T-helper 2 cell treated with Interferon-gamma antibody and Interleukin-4, amounts not matched to agents 5 μg/mL and 100 μg/mL, for 36 hours (primary cell): Measurements from ENCODE around the gene GPR62.
A peak's percentile ranks its signal among the peaks of the same experiment; 100 is the strongest.
"Not testable (repeated sequence)": the region's sequence is repeated elsewhere in the genome, so short reads cannot be mapped to it uniquely, and the experiment has no call there.

Experiments
- DNase-seq: peaks from one replicate; pipeline ENCODE4 v3.0.0; 2021; ENCODE audit warnings: low spot score
- H3K27ac Mint-ChIP-seq: one replicate; pipeline ENCODE4 v1.8.0; 2021; ENCODE audit warnings: mild to moderate bottlenecking, mixed read lengths
- H3K27me3 Mint-ChIP-seq: one replicate; pipeline ENCODE4 v1.8.0; 2021; ENCODE audit warnings: low read depth, mixed read lengths
- H3K36me3 Mint-ChIP-seq: one replicate; pipeline ENCODE4 v1.8.0; 2021; ENCODE audit warnings: low read depth, mixed read lengths
- H3K4me1 Mint-ChIP-seq: one replicate; pipeline ENCODE4 v1.8.0; 2021; ENCODE audit warnings: low read depth, mixed read lengths
- H3K4me3 Mint-ChIP-seq: one replicate; pipeline ENCODE4 v1.8.0; 2022; ENCODE audit warnings: mild to moderate bottlenecking, moderate library complexity, mixed read lengths
- H3K9me3 Mint-ChIP-seq: one replicate; pipeline ENCODE4 v1.8.0; 2021; ENCODE audit warnings: mixed read lengths

Gene GPR62

DNA sequence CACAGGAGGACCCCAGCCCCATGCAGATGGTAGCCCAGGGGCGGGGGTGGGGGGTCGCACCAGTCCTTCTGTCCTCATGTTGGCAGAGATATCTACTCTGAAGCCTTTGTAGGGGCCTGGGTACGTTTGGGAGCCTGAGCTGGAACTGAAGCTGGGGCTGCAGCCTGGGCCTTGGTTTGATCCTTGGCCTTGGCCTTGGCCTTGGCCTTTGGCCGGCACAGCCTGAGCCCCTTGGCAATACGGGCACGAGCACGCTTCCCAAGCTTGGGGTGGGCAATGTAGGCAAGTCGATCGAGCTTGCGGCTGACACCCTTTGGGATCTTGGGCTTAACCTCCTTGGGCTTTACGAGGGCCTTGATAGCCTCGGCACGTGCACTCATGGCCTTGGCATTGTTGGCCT is 38.5 kb downstream of the GPR62 start:
- H3K4me1 Mint-ChIP-seq: peaks cover 26% of the 10 kb centered on the region
- H3K27ac Mint-ChIP-seq, H3K9me3 Mint-ChIP-seq, DNase-seq, H3K27me3 Mint-ChIP-seq: not testable (repeated sequence)
- peaks cover 37% of the 10 kb centered on the region for H3K36me3 Mint-ChIP-seq
- H3K4me3 Mint-ChIP-seq: peak overlapping the region; percentile 100

DNA sequence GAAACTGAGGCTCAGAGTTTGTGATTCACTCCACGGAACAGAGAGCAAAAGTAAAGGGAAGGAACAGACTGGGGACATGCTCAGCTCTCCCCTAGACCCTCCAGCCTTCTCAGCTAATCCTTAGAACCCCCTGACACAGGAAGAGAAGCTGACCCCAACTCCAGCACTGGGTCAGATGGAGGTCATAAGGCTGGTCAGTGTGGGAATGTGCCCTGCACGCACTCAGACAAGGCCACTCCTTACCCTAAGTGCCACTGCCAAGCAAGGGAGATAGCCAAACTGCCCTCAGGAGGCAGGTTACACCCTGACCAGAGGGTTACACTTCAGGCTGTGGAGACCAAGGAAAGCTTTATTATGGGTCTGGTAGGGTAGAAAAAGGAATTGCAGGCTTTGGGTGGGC is 39.3 kb downstream of the GPR62 start:
- no peaks in the 10 kb centered on the region for H3K9me3 Mint-ChIP-seq
- H3K36me3 Mint-ChIP-seq: peaks cover 37% of the 10 kb centered on the region
- peaks cover 9% of the 10 kb centered on the region for H3K27me3 Mint-ChIP-seq
- DNase-seq: no peak
- H3K4me1 Mint-ChIP-seq: peaks cover 26% of the 10 kb centered on the region
- peak overlapping the region; percentile 100 for H3K4me3 Mint-ChIP-seq
- H3K27ac Mint-ChIP-seq: peak overlapping the region; percentile 100

DNA sequence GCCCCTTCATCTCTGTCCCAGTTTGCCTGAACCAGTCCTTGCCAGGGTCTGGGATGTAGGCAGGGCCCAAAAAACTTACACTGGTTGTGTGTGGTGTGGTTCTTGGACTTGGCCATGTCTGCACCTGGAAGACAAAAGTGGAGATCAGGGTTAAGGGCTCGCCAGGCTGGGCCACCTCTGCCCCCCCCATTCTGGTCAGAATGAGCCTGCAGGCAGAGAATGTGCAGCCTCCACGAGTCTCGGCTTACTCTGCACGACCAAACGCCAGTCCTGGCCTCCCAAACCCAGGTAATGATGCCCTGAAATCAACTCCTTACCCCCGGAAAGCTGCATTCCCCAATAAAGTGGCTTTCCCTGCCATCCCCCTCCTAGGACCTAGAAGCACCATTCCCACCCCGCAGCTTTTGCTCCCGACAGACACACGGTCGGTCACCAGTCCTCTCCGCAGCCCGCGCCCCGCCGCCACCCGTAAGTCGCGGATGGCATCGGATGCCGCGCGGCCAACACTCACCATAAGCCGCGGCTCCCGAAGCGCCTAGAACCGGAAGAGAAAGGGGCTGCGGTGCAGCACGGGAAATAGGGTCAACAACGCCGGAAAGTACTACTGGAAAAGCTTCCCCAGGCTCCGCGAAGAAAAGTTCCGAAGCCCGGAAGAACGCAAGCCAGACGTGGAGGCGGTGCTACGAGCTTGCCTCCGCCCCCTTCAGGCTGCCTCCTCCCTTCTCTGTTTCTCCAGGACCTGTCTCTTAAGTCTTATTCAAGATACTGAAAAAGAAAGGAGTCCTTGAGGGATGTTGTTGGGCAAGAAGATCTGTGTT is 40.4 kb downstream of the GPR62 start, which contains the start of gene RPL29:
TSS of gene RPL29 (minus strand) at position 550 of the 818 bp plus-strand sequence. CDS start at position 116, 434 bp downstream.
- H3K36me3 Mint-ChIP-seq: peaks cover 37% of the 10 kb centered on the region
- no peaks in the 10 kb centered on the region for H3K9me3 Mint-ChIP-seq
- H3K4me1 Mint-ChIP-seq: peaks cover 26% of the 10 kb centered on the region
- peak within 1 kb of the TSS; percentile 100 for H3K27ac Mint-ChIP-seq
- peaks cover 13% of the 10 kb centered on the region for H3K27me3 Mint-ChIP-seq
- peak; percentile 89 for DNase-seq
- peak within 1 kb of the TSS; percentile 100 for H3K4me3 Mint-ChIP-seq

DNA sequence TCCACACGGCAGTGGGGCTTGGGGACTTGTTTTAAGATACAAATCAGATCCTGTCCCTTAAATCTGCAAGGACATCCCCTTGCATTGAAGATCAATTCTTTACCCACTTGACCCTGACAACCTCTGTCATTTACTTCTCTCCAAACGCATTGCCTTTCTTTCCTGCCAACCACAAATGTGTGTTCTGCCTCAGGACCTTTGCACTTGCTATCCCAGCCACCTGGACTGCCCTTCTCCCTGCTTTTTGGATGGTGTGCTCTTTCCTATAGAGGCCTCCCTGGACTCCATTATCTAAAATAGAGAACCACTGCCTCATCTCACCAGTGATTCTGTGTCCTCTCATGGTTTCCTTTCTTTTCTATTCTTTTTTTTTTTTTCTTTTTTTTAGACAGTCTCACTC is 42.0 kb downstream of the GPR62 start:
- Mint-ChIP-seq H3K27ac (no peak overlapping the region), H3K4me3 (no peak overlapping the region), H3K36me3 (peaks cover 34% of the 10 kb centered on the region)

DNA sequence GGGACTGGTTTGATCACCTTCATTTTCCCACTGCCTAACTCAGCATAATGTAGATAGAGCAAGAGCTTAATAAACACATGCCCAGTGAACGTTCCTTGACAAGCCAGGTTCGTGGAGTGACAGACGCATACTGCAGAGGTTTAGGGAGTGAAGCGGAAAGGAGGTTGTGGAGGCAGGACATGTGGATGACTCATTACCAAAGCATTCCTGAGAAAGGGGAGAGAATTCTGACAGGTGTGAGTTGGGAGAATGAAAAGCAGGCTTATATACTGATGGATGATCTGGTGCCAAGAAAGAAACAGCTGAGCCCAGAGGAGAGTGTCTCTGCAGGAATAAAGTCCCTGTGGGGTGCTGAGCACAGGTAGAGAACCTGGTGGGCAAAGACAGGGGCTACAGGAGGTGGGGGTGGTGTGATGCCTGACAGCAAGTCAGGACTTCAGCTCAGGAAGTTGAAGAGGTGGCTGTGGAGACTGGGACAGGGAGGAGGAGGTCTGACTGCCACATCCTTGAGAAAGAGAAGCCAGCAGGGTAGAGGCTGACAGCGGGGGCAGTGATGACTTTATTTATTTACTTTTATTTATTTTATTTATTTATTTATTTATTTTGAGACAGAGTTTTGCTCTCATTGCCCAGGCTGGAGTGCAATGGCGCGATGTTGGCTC is 42.9 kb downstream of the GPR62 start:
- Mint-ChIP-seq H3K36me3 (peaks cover 28% of the 10 kb centered on the region), H3K27ac (no peak overlapping the region), H3K27me3 (peaks cover 13% of the 10 kb centered on the region), H3K4me3 (no peak overlapping the region), H3K4me1 (peaks cover 21% of the 10 kb centered on the region), H3K9me3 (no peaks in the 10 kb centered on the region)
- DNase-seq: no peak

More for the DNA sequence above, 42.0 kb downstream of the GPR62 start:
- H3K27me3 Mint-ChIP-seq: peaks cover 13% of the 10 kb centered on the region
- peaks cover 24% of the 10 kb centered on the region for H3K4me1 Mint-ChIP-seq
- no peaks in the 10 kb centered on the region for H3K9me3 Mint-ChIP-seq
- DNase-seq: no peak

DNA sequence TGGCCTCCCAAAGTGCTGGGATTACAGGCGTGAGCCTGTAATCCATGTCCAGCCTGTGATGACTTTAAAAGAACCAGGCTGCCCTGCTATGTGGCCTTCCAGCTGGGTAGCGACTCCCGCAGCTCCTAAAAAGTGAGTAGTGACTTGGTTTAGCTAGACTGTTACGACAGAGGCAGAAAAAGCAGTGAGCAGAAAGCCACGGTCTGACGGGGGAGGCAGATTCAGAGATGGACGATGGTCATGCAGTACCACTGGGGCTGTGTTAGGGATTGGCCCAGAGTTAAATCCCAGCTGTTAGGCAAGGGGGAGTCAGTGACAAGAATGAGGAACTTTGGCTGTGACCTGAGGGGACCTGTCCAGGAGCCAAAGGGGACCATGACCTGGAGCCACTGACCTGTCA is 43.6 kb downstream of the GPR62 start:
- Mint-ChIP-seq H3K27me3 (peaks cover 13% of the 10 kb centered on the region), H3K4me3 (no peak overlapping the region), H3K9me3 (no peaks in the 10 kb centered on the region), H3K36me3 (peaks cover 22% of the 10 kb centered on the region), H3K27ac (no peak overlapping the region), H3K4me1 (peaks cover 19% of the 10 kb centered on the region)
- DNase-seq: no peak

DNA sequence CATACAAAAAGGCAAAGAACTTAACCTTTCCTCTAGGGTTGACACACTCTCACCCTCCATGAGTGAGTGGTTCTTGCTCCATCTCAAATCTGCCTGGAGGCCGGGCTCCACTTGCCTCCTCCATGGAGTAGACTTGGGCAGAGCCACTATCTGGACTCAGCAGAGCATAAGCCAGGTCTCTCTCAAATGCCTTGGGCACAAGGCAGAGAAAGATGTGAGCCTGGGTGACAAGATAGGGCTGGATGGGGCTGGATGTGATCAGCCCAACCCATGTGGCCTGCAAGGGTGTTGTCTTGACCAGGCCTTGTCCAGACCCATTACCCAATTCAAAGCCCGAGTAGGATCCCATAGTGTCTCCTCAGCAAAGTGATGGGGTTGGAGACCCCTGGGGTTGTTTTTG is 44.7 kb downstream of the GPR62 start:
- H3K27me3 Mint-ChIP-seq: peaks cover 13% of the 10 kb centered on the region
- peaks cover 11% of the 10 kb centered on the region for H3K36me3 Mint-ChIP-seq
- no peak overlapping the region for H3K4me3 Mint-ChIP-seq
- H3K9me3 Mint-ChIP-seq: no peaks in the 10 kb centered on the region
- DNase-seq: no peak
- H3K4me1 Mint-ChIP-seq: peaks cover 10% of the 10 kb centered on the region
- no peak overlapping the region for H3K27ac Mint-ChIP-seq

DNA sequence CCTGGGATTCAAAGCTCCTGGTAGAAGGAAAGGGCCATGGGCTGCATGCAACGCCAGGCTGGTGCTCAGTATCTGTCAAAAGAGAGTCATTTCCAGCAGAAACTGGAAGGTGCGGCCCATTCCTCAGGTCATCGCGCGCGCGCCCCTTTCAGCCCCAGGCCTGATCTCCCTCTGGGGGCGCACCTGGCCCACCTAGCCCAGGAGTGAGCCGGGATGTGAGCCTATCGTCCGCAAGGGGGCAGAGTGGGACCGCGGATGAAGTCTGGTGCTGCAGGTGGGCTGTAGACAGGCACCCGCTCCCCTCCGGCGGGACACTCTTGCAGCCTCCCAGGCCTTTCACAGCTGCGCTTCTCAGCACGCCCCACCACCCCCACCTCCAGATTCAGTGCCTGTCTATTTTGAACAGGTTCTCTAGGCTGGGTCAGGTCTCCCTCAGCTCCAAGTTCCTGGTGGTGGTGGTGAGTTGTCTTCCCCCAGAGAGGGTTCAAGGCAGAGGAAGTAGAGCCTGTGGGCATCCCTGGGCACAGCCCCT is 46.3 kb downstream of the GPR62 start:
- H3K9me3 Mint-ChIP-seq: no peaks in the 10 kb centered on the region
- DNase-seq: peak; percentile 77
- H3K4me3 Mint-ChIP-seq: no peak overlapping the region
- peaks cover 13% of the 10 kb centered on the region for H3K4me1 Mint-ChIP-seq
- H3K27me3 Mint-ChIP-seq: peaks cover 13% of the 10 kb centered on the region
- no peaks in the 10 kb centered on the region for H3K36me3 Mint-ChIP-seq
- H3K27ac Mint-ChIP-seq: peak overlapping the region; percentile 12

DNA sequence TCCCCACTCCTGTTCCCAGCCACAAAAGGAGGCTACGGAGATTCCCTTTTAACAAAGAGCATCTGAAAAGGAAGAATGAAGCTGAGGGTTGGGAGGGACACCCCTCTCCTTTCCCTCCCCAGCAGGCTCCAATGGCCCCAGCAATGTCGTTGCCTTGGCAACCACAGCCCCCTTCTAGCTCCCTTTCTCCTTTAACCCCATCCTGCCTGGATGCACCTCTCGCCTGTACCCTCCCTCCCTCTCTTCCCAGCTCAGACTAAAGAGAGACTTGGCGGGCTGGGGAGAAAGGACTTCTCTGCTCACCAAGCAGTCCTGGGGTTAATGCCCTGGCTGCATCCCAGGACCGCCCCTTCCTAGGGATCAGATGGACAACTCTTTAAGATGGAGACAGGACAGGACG is 47.6 kb downstream of the GPR62 start:
- no peak overlapping the region for H3K4me3 Mint-ChIP-seq
- peaks cover 13% of the 10 kb centered on the region for H3K4me1 Mint-ChIP-seq

DNA sequence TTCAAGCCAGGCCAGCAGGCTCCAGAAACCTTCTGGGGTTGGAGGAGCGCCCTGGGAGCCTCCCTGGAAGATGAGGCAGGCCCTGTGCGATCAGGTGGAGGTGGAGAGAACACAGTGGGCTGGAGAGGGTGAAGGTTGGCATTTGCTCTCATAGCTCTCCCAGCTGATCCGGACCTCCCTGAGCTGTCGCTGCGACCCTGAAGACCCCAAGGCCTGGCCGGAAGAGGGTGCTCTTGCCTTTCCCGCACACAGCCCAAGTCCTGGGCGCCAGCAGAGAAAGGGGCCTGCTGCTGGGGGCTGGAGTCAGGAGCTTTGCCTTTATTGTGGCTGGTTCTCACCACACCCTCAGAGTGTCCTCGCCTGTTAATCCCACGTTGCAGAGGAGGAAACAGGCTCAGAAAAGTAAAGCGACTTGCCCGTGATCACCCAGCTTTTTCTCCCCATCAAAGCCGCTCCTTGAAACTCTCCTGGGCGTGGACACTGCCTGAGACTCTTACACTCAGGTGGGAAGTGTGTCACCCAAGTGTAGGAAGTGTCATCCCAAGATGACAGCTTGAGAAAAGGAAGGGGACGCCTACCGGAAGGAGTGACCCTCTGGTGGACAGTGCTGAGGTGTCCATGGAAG is 49.1 kb downstream of the GPR62 start:
- no peaks in the 10 kb centered on the region for H3K9me3 Mint-ChIP-seq
- H3K27me3 Mint-ChIP-seq: peaks cover 4% of the 10 kb centered on the region
- H3K4me1 Mint-ChIP-seq: peaks cover 11% of the 10 kb centered on the region
- no peak overlapping the region for H3K27ac Mint-ChIP-seq
- H3K36me3 Mint-ChIP-seq: no peaks in the 10 kb centered on the region
- no peak for DNase-seq
- no peak overlapping the region for H3K4me3 Mint-ChIP-seq

More for the DNA sequence above, 47.6 kb downstream of the GPR62 start:
- Mint-ChIP-seq H3K36me3 (no peaks in the 10 kb centered on the region), H3K27ac (no peak overlapping the region), H3K27me3 (peaks cover 9% of the 10 kb centered on the region), H3K9me3 (no peaks in the 10 kb centered on the region)
- DNase-seq: no peak

DNA sequence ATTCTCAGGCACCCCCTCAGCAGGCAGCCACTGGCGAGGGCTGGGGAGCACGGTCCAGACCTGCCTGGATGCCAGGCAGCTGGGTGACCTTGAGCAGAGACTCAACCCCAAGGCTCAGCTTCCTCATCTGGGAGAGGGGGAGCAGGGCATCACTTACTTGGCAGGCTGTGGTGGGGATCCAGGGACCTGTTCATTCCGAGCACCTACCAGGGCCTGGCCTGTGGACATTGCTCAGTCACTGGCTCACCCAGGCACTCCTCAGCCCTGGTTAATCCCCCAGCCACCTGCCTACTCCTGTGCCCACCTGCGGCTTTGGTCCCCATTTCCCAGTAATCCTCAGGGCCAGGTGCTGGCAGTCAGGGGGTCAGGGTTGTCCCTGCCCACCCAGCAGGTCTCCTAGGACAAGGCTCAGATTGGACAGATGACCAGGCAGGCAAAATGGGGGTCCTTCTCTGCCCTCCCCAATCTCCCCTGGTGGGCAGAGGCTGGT is 49.8 kb downstream of the GPR62 start:
- no peak overlapping the region for H3K4me3 Mint-ChIP-seq
- H3K9me3 Mint-ChIP-seq: no peaks in the 10 kb centered on the region
- no peak overlapping the region for H3K27ac Mint-ChIP-seq
- H3K27me3 Mint-ChIP-seq: no peaks in the 10 kb centered on the region
- no peaks in the 10 kb centered on the region for H3K36me3 Mint-ChIP-seq
- peaks cover 11% of the 10 kb centered on the region for H3K4me1 Mint-ChIP-seq
- no peak for DNase-seq

DNA sequence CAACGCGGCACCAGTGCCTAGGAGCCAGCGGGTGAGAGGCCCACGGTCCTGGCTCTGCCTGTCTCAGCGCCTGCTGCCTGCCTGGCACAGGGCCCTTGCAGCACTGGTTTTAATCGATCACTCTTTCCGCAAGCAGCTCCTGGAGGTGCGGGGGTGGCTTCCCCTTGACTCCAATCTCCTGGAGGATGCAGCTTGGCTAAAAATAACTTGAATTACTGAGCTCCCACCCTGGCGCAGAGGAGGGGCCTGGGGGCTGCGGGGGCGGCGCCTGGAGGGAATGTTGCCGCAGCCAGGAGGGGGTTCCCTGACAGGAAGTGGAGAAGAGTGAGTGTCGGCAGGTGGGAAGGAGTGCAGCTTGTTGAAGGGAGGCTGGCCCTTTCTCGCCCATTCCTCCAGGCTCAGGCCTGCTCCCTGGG is 50.4 kb downstream of the GPR62 start:
- Mint-ChIP-seq H3K36me3 (no peaks in the 10 kb centered on the region), H3K27ac (peak overlapping the region; percentile 20), H3K27me3 (no peaks in the 10 kb centered on the region), H3K9me3 (no peaks in the 10 kb centered on the region), H3K4me1 (peaks cover 11% of the 10 kb centered on the region), H3K4me3 (peak overlapping the region; percentile 34)
- no peak for DNase-seq

DNA sequence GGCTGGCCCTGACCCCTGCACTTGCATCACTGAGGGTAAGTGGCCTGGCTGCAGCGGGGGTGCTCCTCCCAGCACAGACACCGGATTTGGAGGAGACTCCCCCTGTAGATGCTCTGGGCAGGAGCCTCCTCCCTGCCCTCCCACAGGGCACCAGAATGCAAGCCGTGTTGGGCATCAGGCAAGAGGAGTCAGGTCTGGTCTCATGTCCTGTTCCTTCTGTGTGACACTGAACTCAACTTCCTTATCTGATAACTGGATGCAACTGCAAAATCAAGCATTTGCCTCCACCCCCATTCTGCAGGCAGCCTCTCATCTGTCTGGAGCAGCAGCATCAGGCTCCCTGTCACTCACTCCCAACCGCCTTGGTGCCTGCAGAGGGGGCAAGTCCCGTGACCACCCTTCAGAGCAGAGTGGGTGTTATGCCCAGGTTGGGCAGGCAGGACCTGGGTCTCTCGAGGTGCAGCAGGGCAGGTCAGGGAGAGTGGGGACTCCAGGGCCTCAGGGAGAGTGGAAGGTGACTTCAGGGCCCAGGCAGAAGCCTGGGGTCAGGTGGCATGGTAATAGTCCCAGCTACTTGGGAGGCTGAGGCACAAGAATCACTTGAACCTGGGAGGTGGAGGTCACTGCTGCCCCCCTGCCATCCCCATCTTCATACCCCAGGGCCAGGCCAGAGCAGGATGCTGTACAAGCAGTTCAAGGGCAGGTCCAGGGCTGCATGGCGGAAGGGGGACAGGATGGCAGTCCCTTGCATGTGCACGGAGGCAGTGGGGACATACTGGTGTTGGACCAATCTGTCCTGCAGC is 51.0 kb downstream of the GPR62 start:
- peaks cover 11% of the 10 kb centered on the region for H3K4me1 Mint-ChIP-seq
- no peak for DNase-seq
- no peaks in the 10 kb centered on the region for H3K36me3 Mint-ChIP-seq
- H3K9me3 Mint-ChIP-seq: no peaks in the 10 kb centered on the region
- peak overlapping the region; percentile 20 for H3K27ac Mint-ChIP-seq
- H3K4me3 Mint-ChIP-seq: peak overlapping the region; percentile 34
- H3K27me3 Mint-ChIP-seq: peaks cover 3% of the 10 kb centered on the region
